GM12873 (cell line): ENCODE measurements around the gene SLC7A7.

ENCODE experiments used
- CTCF ChIP-seq: IDR thresholded peaks from 2 replicates; pipeline ENCODE4 v1.5.1; 2012; ENCODE audit warnings: low read depth, mild to moderate bottlenecking, moderate library complexity, low read length, control low read depth; ENCODE audit not compliant: insufficient read depth; ENCODE audit errors: missing control alignments

Gene SLC7A7

GRCh38 chr14:22737052-22737451 lies 78.2 kb downstream of the SLC7A7 start:
- TF ChIP-seq CTCF: no peak

- TF ChIP-seq CTCF: no peak
Observed at GRCh38 chr14:22735096-22735495, 80.1 kb downstream of the SLC7A7 start.

GRCh38 chr14:22733829-22734228 lies 81.4 kb downstream of the SLC7A7 start:
- TF ChIP-seq CTCF: no peak

GRCh38 chr14:22726012-22726411 lies 89.2 kb downstream of the SLC7A7 start:
- no peak for TF ChIP-seq CTCF

- TF ChIP-seq CTCF: no peak
Observed at GRCh38 chr14:22723815-22724214, 91.4 kb downstream of the SLC7A7 start.
